LoVo (cell line): ENCODE measurements around the gene RASA4B.
"Not testable (repeated sequence)": the region's sequence is repeated elsewhere in the genome, so short reads cannot be mapped to it uniquely, and the experiment has no call there.

Source experiments
- DNase-seq: peaks from one replicate; pipeline ENCODE4 v3.0.0-alpha.2; 2016; ENCODE audit warnings: low spot score

Gene RASA4B

DNA sequence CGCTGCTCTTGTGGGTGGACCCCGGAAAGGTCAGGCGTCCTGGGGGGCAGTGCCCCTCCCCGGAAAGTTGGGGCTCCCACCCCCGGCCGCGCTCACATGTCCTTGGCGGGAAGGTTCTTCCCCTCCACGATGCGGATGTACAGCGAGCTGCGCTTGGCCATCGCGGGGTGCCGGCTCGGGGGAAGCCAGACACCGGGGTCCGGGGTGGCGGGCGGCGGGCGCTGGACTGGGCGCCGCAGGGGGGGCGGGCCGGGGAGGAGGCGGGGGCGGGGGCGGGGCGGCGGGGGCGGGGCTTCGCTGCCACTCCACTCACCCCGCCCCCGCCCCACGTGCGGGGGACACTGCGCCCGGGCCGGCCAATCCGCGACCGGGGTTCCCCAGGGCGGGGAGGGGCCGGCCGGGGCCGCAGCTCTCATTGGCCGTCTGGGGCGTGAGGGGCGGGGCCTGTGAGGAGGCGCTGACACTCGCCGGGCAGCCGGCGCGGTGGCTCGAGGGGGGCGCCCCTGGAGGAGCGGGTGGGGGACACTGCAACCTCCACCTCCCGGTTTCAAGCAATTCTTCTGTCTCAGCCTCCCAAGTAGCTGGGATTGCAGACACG lies at the start of gene RASA4B:
TSS of gene RASA4B (minus strand) at position 228 of the 598 bp plus-strand sequence. CDS start at position 161, 67 bp downstream.
- DNase-seq, result not testable (repeated sequence)

DNA sequence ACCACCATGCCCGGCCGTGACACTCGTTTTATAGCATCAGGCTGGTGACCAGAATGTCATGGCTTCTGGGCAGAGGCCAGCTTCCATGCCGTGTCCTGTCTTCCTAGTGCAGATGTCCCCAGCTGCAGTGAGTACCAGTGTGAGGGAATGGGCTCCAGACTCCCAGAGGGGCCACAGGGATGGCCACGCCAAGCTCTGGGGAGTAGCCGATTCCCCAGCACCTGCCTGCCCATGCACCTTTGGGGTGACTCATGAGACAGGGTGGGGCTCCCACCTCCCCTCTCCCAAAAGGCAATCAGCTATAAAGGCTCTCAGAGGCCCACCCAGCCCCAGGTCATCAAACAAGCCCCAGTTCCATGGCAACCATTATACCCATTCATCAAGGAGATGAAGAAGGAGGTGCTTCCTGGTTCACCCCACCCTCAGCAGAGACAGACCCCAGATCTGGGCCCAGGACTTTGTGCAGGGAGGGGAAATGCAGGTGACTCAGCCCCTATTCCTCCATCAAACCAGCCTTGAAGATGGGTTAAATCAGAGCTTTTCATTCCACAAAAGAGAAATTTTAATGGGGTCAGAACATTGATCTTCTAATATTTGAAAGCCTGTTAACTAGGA lies 33.3 kb upstream of the RASA4B start, which contains the start of gene SPDYE2:
TSS of gene SPDYE2 (plus strand) at position 419 of the 615 bp plus-strand sequence. CDS start 2,030 bp downstream, outside the sequence.
- DNase-seq, result not testable (repeated sequence)

DNA sequence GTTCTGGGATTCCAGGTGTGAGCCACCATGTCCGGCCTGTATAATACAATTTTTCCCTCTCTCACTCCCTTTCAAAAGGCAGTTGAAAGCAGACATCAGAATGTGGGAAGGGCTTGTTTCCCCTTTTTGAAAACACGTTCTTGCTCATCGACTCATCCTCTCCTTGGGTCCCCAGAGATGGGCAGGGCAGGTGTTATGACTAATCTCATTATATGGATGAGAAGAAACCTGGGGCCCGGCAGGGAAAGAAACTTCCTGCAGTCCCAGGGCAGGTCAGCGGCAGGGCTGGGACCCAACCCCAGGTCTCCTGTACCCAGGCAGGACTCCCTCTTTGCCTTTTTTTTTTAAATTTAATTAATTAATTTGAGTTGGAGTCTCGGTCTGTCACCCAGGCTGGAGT lies 28.8 kb upstream of the RASA4B start:
- DNase-seq, result not testable (repeated sequence)

DNA sequence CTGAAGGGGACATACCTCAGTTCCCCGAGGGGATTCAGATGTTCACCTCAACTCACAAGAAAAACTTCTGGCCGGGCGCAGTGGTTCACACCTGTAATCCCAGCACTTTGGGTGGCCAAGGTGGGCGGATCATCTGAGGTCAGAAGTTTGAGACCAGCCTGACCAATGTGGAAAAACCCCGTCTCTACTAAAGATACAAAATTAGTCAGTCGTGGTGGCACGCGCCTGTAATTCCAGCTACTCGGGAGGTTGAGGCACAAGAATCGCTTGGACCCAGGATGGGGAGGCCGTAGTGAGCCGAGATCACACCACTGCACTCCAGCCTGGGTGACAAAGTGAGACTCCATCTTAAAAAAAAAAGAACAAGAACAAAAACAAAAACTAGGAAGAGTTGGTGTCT lies 27.7 kb upstream of the RASA4B start:
- DNase-seq, result not testable (repeated sequence)

DNA sequence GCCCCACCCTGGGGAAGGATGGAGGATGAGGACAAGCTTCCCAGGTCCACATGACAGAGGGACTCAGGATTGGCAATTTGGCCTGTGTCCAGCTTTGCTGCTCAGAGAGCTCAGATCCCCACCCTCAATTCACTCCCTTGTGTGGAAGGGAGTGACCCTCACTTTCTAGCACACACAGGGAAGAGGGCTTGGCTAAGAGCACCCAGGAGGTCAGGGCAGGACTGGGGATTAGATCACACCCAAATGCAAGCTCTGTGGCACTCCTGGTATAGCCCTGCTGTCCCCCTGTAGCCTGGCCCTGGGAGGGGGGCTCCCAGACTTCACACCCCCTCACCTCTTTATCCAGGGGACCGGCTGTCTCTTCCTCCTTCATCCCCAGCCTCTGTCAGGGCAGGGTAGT lies 26.8 kb upstream of the RASA4B start:
- not testable (repeated sequence) for DNase-seq

DNA sequence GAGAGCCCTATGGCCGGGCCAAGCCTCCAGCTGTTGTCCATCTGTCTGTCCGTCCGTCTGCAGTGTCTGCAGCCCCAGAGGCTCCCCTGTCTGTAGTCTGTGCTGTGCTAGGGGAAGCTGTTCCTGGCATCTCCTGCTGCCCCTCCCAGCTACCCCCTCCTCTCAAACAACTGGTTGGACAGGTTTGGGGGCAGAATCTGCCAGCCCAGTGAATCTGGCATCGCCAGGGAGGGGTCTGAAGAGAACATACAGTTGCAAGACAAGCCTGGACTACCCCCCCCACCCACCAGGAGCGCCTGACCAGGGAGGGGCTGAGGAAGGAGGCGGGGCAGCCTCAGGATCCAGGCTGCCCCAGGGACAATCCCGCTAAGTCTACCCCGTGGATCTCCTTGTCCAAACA lies 26.0 kb upstream of the RASA4B start, which contains the start of gene UPK3BL2:
TSS of gene UPK3BL2 (minus strand) at position 101 of the 400 bp plus-strand sequence. CDS start at position 41, 60 bp downstream.
- DNase-seq, result not testable (repeated sequence)

DNA sequence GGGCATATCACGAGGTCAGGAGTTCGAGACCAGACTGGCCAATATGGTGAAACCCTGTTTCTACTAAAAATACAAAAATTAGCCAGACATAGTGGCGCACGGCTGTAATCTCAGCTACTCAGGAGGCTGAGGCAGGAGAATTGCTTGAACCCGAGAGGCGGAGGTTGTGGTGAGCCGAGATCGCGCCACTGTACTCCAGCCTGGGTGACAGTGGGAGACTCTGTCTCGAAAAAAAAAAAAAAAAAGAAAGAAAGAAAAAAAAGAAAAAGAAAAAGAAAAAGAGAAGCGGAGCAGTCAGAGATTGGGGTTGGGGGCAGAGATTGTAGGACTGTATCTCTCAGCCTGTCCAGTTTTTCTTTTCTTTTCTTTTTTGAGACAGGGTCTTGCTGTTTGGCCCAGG lies 25.2 kb upstream of the RASA4B start:
- DNase-seq, result not testable (repeated sequence)

DNA sequence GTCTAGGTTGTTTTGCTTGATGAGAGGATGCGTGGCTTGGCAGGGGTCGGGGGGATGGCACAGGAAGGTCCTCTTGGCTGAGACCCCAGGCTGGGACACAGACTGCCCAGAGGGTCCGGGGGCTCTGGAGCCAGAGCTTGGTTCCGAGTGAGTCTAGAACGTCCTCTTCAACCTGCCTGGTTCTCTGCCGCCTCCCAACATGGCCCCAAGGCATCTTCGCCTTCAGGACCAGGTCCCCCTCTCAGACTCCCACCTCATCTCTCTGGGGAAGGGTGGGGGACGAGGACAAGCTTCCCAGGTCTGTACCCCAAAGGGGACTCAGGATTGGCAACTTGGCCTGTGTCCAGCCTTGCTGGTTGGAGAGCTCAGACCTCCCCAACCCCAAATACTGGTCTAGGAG lies 24.5 kb upstream of the RASA4B start:
- not testable (repeated sequence) for DNase-seq

DNA sequence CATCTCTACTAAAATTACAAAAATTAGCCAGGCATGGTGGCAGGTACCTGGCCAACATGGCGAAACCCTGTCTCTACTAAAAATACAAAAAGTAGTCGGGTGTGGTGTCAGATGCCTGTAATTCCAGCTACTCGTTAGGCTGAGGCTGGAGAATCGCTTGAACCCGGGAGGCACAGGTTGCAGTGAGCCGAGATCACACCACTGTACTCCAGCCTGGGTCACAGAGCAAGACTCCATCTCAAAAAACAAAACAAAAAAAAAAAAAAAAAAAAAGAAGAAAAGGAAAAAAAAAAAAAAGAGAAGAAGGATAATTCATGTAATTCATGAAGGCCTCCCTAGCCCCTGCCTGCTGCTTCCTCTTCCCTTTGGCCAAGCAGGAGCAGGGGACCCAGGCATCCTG lies 23.0 kb upstream of the RASA4B start:
- not testable (repeated sequence) for DNase-seq

DNA sequence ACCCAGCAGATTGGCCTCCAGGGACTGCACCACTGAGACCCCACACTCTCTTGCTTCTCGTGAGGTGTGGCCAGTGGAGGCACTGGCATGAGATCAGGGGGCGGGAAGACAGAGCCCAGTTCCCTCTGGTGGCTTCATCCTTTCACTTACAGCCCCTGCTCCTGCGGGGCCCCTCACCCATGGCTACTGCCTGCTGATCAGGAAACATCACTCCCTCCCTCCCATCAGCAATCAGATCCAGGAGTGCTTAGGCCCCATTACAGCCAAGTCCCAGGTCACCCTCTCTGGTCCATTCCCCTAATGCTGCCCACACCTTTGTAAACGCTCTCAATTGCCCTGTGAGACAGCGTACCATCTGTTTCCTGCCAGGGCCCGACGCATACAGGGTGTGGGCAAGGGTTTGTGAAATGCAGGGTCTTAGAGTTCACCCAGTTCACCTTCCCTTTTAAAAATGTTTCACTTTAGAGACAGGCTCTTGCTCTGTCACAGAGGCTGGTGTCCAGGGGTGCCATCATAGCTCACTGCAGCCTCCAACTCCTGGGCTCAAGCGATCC lies 17.6 kb upstream of the RASA4B start:
- DNase-seq, result not testable (repeated sequence)

DNA sequence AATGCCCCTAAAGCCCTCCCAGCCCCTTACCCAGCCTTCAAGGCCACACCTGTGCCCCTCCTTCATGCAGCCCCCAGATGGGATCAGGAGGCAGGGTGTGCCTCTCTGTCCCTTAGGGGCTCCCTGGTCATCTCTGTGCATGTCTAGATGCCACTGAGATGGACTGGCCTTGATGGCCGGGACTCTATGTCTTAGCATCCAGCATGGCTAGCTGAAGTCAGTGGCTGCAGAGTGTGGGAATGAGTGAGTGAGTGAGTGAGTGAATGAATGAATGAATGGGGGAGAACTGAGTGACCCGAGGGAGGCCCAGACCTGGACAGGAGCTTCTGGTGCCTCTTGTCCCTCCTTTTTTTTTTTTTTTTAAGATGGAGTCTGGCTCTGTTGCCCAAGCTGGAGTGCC lies 14.6 kb upstream of the RASA4B start:
- DNase-seq, result not testable (repeated sequence)

DNA sequence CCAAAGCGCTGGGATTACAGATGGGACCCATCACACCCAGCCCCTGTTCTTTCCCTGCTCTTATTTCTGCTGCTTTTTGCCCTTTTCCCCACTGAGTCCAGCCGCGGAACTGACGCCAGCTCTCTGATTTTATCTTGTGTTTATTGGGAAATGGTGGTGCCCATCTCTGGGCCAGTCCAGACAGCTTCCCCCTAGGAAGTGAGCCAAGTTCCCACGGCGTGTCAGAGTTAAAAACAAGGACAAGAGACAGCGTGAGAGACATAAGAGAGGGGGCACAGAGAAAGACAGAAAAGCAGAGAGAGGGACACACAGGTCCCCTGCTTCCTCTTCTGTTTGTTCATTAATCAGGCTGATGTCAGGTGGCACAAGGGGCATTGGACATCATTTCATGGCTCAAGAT lies 14.0 kb upstream of the RASA4B start:
- not testable (repeated sequence) for DNase-seq

DNA sequence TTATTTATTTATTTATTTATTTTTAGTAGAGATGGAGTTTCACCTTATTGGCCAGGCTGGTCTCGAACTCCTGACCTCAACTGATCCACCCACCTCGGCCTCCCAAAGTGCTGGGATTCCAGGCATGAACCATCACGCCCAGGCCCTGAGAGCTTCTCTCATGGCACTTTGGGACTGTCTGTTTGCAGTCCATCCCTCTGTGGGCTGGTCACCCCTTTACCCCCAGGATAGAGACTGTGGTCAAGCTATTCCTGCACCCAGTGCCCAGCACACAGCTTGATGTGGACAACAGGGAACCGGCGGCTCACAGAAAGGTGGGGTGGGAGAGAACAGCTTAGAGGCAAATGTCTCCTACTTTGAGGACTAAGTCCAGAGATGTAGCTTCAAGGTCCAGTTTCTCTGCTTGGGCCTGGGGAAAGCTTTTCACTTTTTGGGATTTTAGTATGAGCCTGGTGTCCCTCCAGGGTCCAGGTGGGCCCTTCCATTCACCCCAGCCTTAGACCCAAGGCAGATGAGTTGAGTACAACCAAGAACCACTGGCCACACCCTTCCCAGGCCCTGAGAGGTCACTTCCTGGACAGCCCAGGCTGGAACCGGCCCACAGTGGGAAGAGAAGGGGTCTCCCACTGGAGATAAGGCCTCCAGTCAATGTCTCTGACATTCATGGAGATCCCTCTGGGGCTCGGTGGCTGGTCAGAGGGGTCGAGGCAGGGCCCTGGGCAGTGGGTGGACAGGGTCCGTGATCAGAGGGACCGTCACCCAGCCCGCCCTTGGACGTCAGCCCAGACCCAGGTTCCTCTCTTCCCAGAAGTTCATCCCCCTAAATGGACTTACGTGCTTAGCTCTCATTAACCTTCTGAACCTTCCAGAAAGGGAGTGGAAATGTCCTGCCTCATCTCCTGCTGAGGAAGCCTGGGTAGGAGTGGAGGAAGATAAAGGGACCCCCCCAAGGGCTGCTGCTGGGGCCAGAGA lies 10.5 kb upstream of the RASA4B start:
- not testable (repeated sequence) for DNase-seq

DNA sequence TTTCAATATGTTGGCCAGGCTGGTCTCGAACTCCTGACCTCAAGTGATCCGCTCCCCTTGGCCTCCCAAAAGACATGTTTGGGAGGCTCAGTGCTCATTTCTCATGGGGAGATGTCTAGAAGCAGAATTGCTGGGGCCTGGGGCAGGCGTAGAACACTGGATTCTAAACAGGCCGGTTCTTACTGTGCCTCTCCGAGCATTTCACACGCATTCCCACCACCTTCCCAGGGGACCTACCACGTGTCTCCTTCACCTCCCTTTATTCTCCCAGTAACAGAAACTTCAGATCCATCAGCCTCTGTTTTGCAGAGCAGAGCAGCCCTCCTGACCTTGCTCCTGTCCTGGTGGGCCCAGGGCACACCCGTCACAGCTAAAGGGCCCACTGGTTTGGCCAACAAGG lies 9.6 kb upstream of the RASA4B start:
- not testable (repeated sequence) for DNase-seq

DNA sequence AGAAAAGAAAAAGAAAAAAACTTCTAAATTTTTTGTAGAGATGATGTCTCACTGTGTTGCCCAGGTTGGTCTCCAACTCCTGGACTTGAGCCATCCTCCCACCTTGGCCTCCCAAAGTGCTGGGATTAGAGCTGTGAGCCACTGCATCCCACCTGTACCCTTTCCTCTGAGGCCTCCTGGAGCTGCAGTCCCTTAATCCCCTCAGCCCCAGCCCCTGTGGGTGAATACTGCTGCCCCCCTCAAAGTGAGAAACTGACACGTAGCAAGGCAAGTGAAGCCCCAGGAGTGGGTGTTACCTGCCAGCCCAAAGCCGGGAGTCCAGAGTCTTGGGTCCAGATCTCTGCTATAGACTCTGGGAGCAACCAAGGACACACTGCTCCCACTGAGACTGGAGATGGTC lies 7.2 kb upstream of the RASA4B start:
- DNase-seq, result not testable (repeated sequence)

DNA sequence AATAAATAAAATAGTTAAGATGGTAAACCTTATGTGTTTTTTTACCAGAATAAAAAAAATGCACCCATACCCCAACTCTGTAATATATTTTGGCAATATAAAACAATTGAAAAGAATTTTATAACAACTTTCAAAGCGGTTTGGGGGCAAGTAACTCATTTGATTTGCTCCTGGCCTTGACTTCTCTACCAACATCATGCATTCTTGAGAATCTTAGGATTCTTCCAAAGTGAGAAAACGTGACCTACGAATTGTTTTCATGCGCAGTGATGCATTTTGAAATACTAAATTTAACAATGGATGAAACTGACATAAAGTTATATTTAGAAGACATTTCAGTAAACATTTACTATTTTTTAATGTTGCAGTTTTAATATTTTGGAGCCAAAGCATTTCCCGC lies 3.2 kb upstream of the RASA4B start:
- not testable (repeated sequence) for DNase-seq

DNA sequence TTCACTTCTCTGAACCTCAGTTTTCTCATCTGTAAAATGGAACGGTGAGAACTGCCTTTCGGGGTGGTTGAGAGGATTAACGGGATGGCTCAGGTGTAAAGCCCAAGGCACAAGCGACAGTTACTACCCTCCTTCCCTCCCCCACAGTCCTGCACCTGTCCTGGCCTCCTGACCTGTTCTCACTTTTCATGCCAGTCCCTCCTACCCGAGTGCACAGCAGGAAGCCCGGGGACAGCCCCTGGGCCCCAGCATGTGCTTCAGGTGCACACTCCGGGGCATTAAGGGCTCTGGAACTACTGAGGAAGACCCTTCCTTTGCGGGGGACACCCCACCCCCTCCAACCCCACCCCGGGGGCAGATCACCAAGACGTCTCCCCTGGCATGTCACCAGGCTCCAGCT lies 626 bp downstream of the RASA4B start:
- not testable (repeated sequence) for DNase-seq

DNA sequence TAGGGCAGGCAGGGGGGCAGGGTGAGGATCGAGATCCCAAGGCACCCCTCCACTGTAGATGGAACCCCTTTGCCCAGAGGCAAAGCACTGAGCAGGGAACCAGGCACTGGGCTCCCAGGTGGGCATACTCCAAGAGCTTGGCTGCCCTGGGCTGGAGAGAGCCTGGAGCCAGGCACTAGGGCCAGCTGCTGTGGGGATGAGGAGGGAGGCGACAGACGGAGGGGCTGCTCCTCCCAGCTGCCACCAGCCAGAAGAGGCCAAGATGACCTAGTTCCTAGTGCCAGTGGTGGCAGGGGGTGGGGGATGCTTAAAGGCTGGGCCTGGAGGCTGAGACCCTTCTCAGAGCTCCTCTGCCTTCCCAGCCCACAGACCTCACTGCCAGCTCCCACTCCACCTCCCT lies 1.7 kb downstream of the RASA4B start:
- DNase-seq, result not testable (repeated sequence)

DNA sequence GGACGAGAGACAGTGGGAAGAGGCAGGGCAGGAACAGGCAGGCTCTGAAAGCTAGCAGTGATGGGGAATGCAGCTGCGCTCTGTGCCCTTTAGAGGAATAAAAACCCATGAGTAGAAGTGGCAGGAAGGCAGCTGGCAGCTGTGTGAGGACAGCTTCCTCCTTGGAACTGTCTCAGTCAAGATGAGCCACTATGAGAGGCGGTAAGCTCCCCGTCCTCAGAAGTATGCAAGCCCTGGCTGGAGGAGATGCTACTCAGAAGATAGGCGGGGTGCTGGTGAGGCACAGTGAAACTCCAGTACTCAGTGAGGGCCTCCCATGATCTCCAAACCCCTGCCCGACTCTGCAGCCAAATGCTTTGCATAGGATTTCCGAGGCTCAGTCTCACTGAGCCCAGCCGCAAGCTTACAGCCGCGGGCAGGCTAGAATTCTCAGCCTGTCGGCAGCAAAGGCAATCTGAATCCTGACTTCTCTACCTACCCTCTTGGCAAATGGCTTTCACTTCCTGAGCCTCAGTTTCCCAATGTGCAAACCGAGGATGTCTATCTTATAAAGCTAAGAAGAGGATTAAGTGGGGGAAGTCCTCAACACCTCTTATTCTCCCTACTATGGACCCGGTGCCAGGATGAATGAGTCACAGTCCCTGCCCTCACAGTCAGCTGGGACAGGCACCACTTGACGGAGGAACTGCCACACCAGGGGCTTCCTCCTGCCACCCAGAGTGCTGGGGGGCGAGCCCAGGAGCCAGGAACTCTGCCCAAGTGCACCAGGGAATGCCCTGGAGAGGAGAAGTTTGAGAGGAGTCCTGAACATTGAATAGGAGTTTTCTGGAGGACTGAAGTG lies 2.5 kb downstream of the RASA4B start:
- DNase-seq, result not testable (repeated sequence)

DNA sequence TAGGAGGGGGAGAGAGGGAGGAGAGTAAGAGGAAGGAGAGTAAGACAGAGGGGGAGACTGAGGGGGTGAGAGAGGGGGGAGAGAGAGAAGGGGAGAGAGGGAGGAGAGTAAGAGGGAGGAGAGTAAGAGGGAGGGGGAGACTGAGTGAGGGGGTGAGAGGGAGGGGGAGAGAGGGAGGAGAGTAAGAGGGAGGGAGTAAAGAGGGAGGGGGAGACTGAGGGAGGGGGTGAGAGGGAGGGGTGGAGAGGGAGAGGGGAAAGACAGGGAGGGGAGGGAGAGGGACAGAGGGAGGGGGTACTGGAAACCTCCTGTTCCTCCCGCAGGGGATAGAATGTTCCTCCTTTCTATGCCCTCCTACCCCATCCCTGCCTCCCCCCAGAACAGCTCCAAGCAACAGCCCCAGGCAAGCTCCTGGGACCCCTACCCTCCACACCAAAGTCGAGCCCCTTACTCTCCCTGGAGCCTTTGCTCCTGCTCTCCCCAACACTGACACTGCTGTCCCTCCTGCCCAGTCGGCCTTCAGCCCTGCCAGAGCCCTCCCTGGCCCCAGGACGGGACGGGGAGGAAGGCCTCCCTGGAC lies 4.8 kb downstream of the RASA4B start:
- peak; percentile 0 for DNase-seq
